ENCODE data around the gene ZNF18.
A peak's percentile ranks its signal among the peaks of the same experiment; 100 is the strongest.

GRCh38 chr17:12020642-12021622 is 23.7 kb upstream of the ZNF18 start, which contains the start of gene MAP2K4:
- no peak for TF ChIP-seq SIN3A (IDR thresholded peaks at IDR 0.05; ENCODE audit: borderline replicate concordance, insufficient read depth, low read length)
- peak; percentile 76 for TF ChIP-seq FOXP2 (optimal IDR thresholded peaks at IDR 0.05; ENCODE audit: borderline replicate concordance, extremely low read depth, extremely low read length, insufficient read depth)
- TF ChIP-seq TAF1 (IDR thresholded peaks at IDR 0.05; ENCODE audit: borderline replicate concordance, insufficient read depth, low read length): peak; percentile 77; the same call in 1 of the 2 replicates
